Smooth muscle cell (in vitro differentiated cells): ENCODE data around the gene GRK4. TPM values are rescaled to one million over a fixed set of nuclear protein-coding genes. Genes with fewer than 3 reads are reported as not detected.

ENCODE experiments used
- DNase-seq: peaks from one replicate; lab custom pipeline; 2025; ENCODE audit not compliant: unreplicated experiment; lab: John Stamatoyannopoulos, UW
- H2AFZ ChIP-seq: fragments of 200-600 bp; sonication (generic); 2 replicates; pipeline ENCODE4 v1.6.0; 2016; ENCODE audit warnings: antibody characterized with exemption, low read depth, mild to moderate bottlenecking
- H3F3A ChIP-seq: fragments of 200-600 bp; sonication (generic); 2 replicates; pipeline ENCODE4 v1.6.0; 2017; ENCODE audit warnings: antibody characterized with exemption, low read depth
- H3K27ac ChIP-seq: fragments of 200-600 bp; sonication (generic); 2 replicates; pipeline ENCODE4 v1.5.1; 2016; ENCODE audit warnings: low read depth, mild to moderate bottlenecking
- H3K27me3 ChIP-seq: fragments of 200-600 bp; sonication (generic); 2 replicates; pipeline ENCODE4 v1.6.1; 2016; ENCODE audit warnings: low read depth, mild to moderate bottlenecking
- H3K36me3 ChIP-seq: fragments of 200-600 bp; sonication (generic); 2 replicates; pipeline ENCODE4 v1.5.1; 2016; ENCODE audit warnings: low read depth
- H3K4me1 ChIP-seq: fragments of 200-600 bp; sonication (generic); 2 replicates; pipeline ENCODE4 v1.5.1; 2016; ENCODE audit warnings: low read depth
- H3K4me2 ChIP-seq: fragments of 200-600 bp; sonication (generic); 2 replicates; pipeline ENCODE4 v1.6.0; 2016; ENCODE audit warnings: mild to moderate bottlenecking
- H3K4me3 ChIP-seq: fragments of 200-600 bp; sonication (generic); 2 replicates; pipeline ENCODE4 v1.5.1; 2016; ENCODE audit warnings: mild to moderate bottlenecking
- H3K79me2 ChIP-seq: fragments of 200-600 bp; sonication (generic); 2 replicates; pipeline ENCODE4 v1.6.0; 2016; ENCODE audit warnings: low read depth, mild to moderate bottlenecking
- H3K9ac ChIP-seq: fragments of 200-600 bp; sonication (generic); 2 replicates; pipeline ENCODE4 v1.6.0; 2016; ENCODE audit warnings: low read depth
- H3K9me3 ChIP-seq: fragments of 200-600 bp; sonication (generic); replicated peaks from 2 replicates; pipeline ENCODE4 v1.5.1; 2016; ENCODE audit warnings: low read depth
- H4K20me1 ChIP-seq: fragments of 200-600 bp; sonication (generic); 2 replicates; pipeline ENCODE4 v1.6.0; 2016; ENCODE audit warnings: low read depth
- WGBS: methylation state at CpG from one replicate; pipeline ENCODE4 v1.1.7; 2016; ENCODE audit warnings: low lambda C conversion rate; 5-methylcytosine and 5-hydroxymethylcytosine counted together
- polyA plus RNA-seq: library from polyadenylated mRNA; unstranded; fragments of >200 nt; fragmentation: Nextera tagmentation; extraction: Ambion mirVana; gene quantifications from 2 replicates; pipeline ENCODE4 v1.2.1, GENCODE V29; 2016
- total RNA-seq: library from RNA; depleted of rRNA; stranded (reverse); fragments of >200 nt; gene quantifications from 2 replicates; pipeline ENCODE4 v1.2.3, GENCODE V29; 2014
- TF ChIP-seq, protein P1 (sequence below): fragments of 200-600 bp; sonication (generic); IDR thresholded peaks from 2 replicates; pipeline ENCODE4 v1.5.1; 2017; ENCODE audit warnings: borderline replicate concordance, mild to moderate bottlenecking, antibody characterized with exemption; ENCODE audit not compliant: insufficient read depth, poor library complexity, severe bottlenecking

GRK4 gene
- total and polyA plus RNA-seq, 2 experiments from 2014 or later = 5.2 to 6.9 TPM

DNA sequence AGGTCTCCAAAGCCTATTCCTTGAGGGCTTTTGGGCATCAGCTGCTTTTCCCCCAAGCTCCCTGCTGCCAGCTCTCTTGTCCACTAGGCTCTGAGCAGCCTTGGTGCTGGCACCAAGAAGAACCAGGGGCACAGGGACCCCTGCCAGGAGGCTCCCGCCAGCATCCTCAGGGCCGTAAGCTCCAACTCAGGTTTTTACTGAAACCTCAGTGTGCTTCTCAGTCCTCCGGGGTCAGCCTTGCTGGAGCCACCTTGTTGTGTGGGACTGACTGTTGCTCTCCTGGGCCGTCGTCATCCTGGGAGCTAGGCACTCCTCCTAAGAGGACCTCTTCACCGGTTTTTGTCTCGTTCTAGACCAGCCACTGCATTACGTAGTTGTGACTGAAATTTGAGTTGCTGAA is 39.1 kb upstream of the GRK4 start:
- H3F3A ChIP-seq = peaks cover 3% of the 10 kb centered on the region
- peaks cover 8% of the 10 kb centered on the region for H4K20me1 ChIP-seq
- no peaks in the 10 kb centered on the region for H3K36me3 ChIP-seq
- no peak overlapping the region for H3K4me2 ChIP-seq
- no peak overlapping the region for H3K4me3 ChIP-seq
- no peak for DNase-seq
- TF ChIP-seq, protein P1, sequence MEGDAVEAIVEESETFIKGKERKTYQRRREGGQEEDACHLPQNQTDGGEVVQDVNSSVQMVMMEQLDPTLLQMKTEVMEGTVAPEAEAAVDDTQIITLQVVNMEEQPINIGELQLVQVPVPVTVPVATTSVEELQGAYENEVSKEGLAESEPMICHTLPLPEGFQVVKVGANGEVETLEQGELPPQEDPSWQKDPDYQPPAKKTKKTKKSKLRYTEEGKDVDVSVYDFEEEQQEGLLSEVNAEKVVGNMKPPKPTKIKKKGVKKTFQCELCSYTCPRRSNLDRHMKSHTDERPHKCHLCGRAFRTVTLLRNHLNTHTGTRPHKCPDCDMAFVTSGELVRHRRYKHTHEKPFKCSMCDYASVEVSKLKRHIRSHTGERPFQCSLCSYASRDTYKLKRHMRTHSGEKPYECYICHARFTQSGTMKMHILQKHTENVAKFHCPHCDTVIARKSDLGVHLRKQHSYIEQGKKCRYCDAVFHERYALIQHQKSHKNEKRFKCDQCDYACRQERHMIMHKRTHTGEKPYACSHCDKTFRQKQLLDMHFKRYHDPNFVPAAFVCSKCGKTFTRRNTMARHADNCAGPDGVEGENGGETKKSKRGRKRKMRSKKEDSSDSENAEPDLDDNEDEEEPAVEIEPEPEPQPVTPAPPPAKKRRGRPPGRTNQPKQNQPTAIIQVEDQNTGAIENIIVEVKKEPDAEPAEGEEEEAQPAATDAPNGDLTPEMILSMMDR = no peak
- 91% methylated on average over 8 of the region's 8 CpGs for WGBS
- peak overlapping the region; percentile 41 for H3K9ac ChIP-seq
- peaks cover 23% of the 10 kb centered on the region for H3K79me2 ChIP-seq
- peaks cover 12% of the 10 kb centered on the region for H3K4me1 ChIP-seq
- peak overlapping the region; percentile 91 for H3K27ac ChIP-seq
- H2AFZ ChIP-seq = no peak overlapping the region
- no peaks in the 10 kb centered on the region for H3K9me3 ChIP-seq
- H3K27me3 ChIP-seq = no peaks in the 10 kb centered on the region

DNA sequence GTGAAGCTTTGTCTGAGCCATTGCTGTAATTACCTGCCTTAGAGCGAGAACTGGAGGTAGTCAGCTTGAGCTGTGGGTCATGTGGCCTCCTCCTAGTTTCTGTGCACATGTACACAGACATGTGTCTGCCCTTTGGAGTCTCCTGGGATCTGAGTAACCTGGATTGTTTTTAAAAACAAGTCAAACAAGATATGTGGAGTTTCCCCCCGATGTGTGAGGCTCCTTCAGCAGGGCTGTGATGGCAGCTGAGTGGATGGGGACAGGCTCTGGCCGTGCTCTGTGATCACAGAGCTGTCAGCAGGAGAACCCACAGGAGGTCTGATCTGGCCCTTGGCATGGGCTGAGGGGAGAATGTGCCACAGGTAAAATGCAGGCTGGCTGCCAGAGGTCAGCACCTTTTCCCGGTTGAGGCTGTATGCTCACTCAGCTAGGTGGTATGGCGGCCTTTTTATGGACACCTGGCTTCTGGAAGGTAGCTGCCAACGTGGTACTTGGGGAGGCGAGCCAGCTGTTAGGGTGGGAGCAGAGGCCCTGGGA is 38.5 kb upstream of the GRK4 start:
- Histone ChIP-seq H3K4me3 (no peak overlapping the region), H3K27ac (peak overlapping the region; percentile 91), H2AFZ (no peak overlapping the region), H3K36me3 (no peaks in the 10 kb centered on the region), H3K79me2 (peaks cover 17% of the 10 kb centered on the region), H3K9me3 (no peaks in the 10 kb centered on the region), H3K4me2 (no peak overlapping the region), H3F3A (peaks cover 8% of the 10 kb centered on the region), H3K4me1 (peaks cover 12% of the 10 kb centered on the region), H3K27me3 (no peaks in the 10 kb centered on the region), H3K9ac (no peak overlapping the region), H4K20me1 (peaks cover 11% of the 10 kb centered on the region)
- TF ChIP-seq, protein P1 = no peak
- 77% methylated on average over 7 of the region's 7 CpGs for WGBS
- DNase-seq = no peak

GRCh38 chr4:2925496-2925895 is 37.9 kb upstream of the GRK4 start:
- Histone ChIP-seq H2AFZ (no peak overlapping the region), H3K9ac (no peak overlapping the region), H3K36me3 (no peaks in the 10 kb centered on the region), H3K9me3 (no peaks in the 10 kb centered on the region), H3K4me1 (peaks cover 12% of the 10 kb centered on the region), H3K4me3 (no peak overlapping the region), H4K20me1 (peaks cover 17% of the 10 kb centered on the region), H3F3A (peaks cover 12% of the 10 kb centered on the region), H3K27ac (peak overlapping the region; percentile 91), H3K27me3 (no peaks in the 10 kb centered on the region), H3K79me2 (peaks cover 10% of the 10 kb centered on the region), H3K4me2 (no peak overlapping the region)
- DNase-seq = no peak
- 99% methylated on average over 5 of the region's 5 CpGs for WGBS
- TF ChIP-seq, protein P1 = no peak
